Coronary artery (tissue), 2 donors: Measurements from ENCODE around the gene TMEM207.
"Not testable (repeated sequence)": the region's sequence is repeated elsewhere in the genome, so short reads cannot be mapped to it uniquely, and the experiment has no call there.

Experiments
- DNase-seq: peaks from one replicate; pipeline ENCODE4 v3.0.0-alpha.2; 2017; ENCODE audit warnings: low spot score
- H3K27ac ChIP-seq, 2 donors: fragments of 200-600 bp; sonication (generic); one replicate each; pipeline ENCODE4 v1.5.1; 2016 to 2019
- H3K4me3 ChIP-seq: fragments of 200-600 bp; sonication (generic); 2 replicates; pipeline ENCODE4 v1.5.1; 2016; ENCODE audit warnings: mild to moderate bottlenecking, moderate library complexity
- CTCF ChIP-seq: fragments of 200-600 bp; sonication (generic); IDR thresholded peaks from one replicate; pipeline ENCODE4 v1.5.1; 2019; ENCODE audit warnings: antibody characterized with exemption

Gene TMEM207

GRCh38 chr3:190481779-190482178 is 32.1 kb upstream of the TMEM207 start:
- no peak for DNase-seq
- Histone ChIP-seq H3K27ac (no peak overlapping the region), H3K4me3 (no peak overlapping the region)
- no peak for TF ChIP-seq CTCF

GRCh38 chr3:190473261-190473660 is 23.6 kb upstream of the TMEM207 start:
- not testable (repeated sequence) for H3K4me3 ChIP-seq, H3K27ac ChIP-seq, DNase-seq

- no peak for DNase-seq
- no peak for TF ChIP-seq CTCF
- Histone ChIP-seq H3K4me3 (no peak overlapping the region), H3K27ac (no peak overlapping the region)
Observed at GRCh38 chr3:190467922-190468321, 18.2 kb upstream of the TMEM207 start.

- no peak for DNase-seq
- TF ChIP-seq CTCF, result no peak
- H3K4me3 ChIP-seq, result no peak overlapping the region
- no peak overlapping the region for H3K27ac ChIP-seq
Observed at GRCh38 chr3:190458040-190458439, 8.3 kb upstream of the TMEM207 start.

GRCh38 chr3:190456770-190457169 is 7.1 kb upstream of the TMEM207 start:
- no peak for DNase-seq
- H3K27ac ChIP-seq, result no peak overlapping the region
- no peak for TF ChIP-seq CTCF
- H3K4me3 ChIP-seq, result no peak overlapping the region

GRCh38 chr3:190455828-190456227 is 6.1 kb upstream of the TMEM207 start:
- no peak overlapping the region for H3K4me3 ChIP-seq
- H3K27ac ChIP-seq, result no peak overlapping the region
- DNase-seq, result no peak
- TF ChIP-seq CTCF, result no peak

GRCh38 chr3:190448256-190448655 is 1.4 kb downstream of the TMEM207 start:
- DNase-seq, result no peak
- no peak for TF ChIP-seq CTCF
- no peak overlapping the region for H3K4me3 ChIP-seq
- no peak overlapping the region for H3K27ac ChIP-seq
